HFF-Myc (cell line): Measurements from ENCODE around the gene CRYL1.

ENCODE experiments used
- DNase-seq: peaks from one replicate; pipeline ENCODE4 v3.0.0-alpha.2; 2011; ENCODE audit warnings: low read depth; ENCODE audit errors: extremely low read depth
- H3K4me3 ChIP-seq: replicated peaks from 2 replicates; pipeline ENCODE4 v1.5.1; 2011; ENCODE audit warnings: low read depth, mild to moderate bottlenecking, control low read depth, low read length
- CTCF ChIP-seq: IDR thresholded peaks from 2 replicates; pipeline ENCODE4 v1.5.1; 2012; ENCODE audit warnings: mild to moderate bottlenecking, low read depth, low read length, control low read depth; ENCODE audit errors: missing control alignments

The CRYL1 gene

GRCh38 chr13:20525601-20526544 is at the start of gene CRYL1:
TSS of gene CRYL1 (minus strand) at chr13:20525857. CDS start at chr13:20525794, 63 bp downstream.
- TF ChIP-seq CTCF: no peak
- H3K4me3 ChIP-seq: peak within 1 kb of the TSS; percentile 63
- DNase-seq: no peak

- no peak for DNase-seq
- no peak overlapping the region for H3K4me3 ChIP-seq
- TF ChIP-seq CTCF: no peak
These were observed 48.0 kb upstream of the CRYL1 start for GRCh38 chr13:20573636-20574035.

- no peak overlapping the region for H3K4me3 ChIP-seq
- DNase-seq: no peak
- TF ChIP-seq CTCF: no peak
These were observed 47.5 kb upstream of the CRYL1 start for GRCh38 chr13:20573186-20573585.

- no peak for TF ChIP-seq CTCF
- H3K4me3 ChIP-seq: no peak overlapping the region
- no peak for DNase-seq
These were observed 46.0 kb upstream of the CRYL1 start for GRCh38 chr13:20571676-20572075.

- no peak overlapping the region for H3K4me3 ChIP-seq
- DNase-seq: no peak
- TF ChIP-seq CTCF: no peak
These were observed 44.9 kb upstream of the CRYL1 start for GRCh38 chr13:20570517-20570916.

GRCh38 chr13:20567881-20568528 is 42.3 kb upstream of the CRYL1 start:
- TF ChIP-seq CTCF: no peak
- no peak for DNase-seq
- H3K4me3 ChIP-seq: peak overlapping the region; percentile 71
